ENCODE results near the gene GLRA2. TPM values are rescaled to one million over a fixed set of nuclear protein-coding genes. Genes with fewer than 3 reads are reported as not detected.
"Not testable (repeated sequence)": the region's sequence is repeated elsewhere in the genome, so short reads cannot be mapped to it uniquely, and the experiment has no call there.

The GLRA2 gene
- total and polyA plus RNA-seq, 7 experiments from 2014 or later: not detected

- ATAC-seq (no peak), DNase-seq (no peak)
- H3K4me1 Mint-ChIP-seq: peaks cover 0 to 9% (median 0%) of the 10 kb centered on the region in 7 donors
- Histone ChIP-seq H3K4me1 (ENCODE audit: control insufficient read depth in 2 of 2, insufficient read depth in 2 of 2, low read length in 2 of 2) (no peaks in the 10 kb centered on the region), H3K4me3 (ENCODE audit: low read length) (no peak overlapping the region), H3K9me3 (ENCODE audit: control insufficient read depth in 2 of 3, low read length in 3 of 3) (no peaks in the 10 kb centered on the region), H3K27me3 (ENCODE audit: control insufficient read depth in 2 of 2, insufficient read depth in 2 of 2, low read length in 2 of 2) (no peaks in the 10 kb centered on the region), H3K36me3 (ENCODE audit: control insufficient read depth in 2 of 3, insufficient read depth in 3 of 3, low read length in 3 of 3) (no peaks in the 10 kb centered on the region), H3K27ac (ENCODE audit: low read depth, low read length) (no peak overlapping the region)
- POLR2A ChIA-PET: no interaction called here
- H3K27ac Mint-ChIP-seq: no peak overlapping the region
- H3K4me3 Mint-ChIP-seq: no peak overlapping the region
- H3K9me3 Mint-ChIP-seq: peaks cover 0 to 2% (median 0%) of the 10 kb centered on the region in 11 donors
- no peaks in the 10 kb centered on the region for H3K36me3 Mint-ChIP-seq
- intact Hi-C loops (cut with micrococcal nuclease): no loop called here
- CTCF ChIA-PET: no interaction called here
- H3K27me3 Mint-ChIP-seq: no peaks in the 10 kb centered on the region
Measured at GRCh38 chrX:14670819-14671218, 141.5 kb downstream of the GLRA2 start.

DNA sequence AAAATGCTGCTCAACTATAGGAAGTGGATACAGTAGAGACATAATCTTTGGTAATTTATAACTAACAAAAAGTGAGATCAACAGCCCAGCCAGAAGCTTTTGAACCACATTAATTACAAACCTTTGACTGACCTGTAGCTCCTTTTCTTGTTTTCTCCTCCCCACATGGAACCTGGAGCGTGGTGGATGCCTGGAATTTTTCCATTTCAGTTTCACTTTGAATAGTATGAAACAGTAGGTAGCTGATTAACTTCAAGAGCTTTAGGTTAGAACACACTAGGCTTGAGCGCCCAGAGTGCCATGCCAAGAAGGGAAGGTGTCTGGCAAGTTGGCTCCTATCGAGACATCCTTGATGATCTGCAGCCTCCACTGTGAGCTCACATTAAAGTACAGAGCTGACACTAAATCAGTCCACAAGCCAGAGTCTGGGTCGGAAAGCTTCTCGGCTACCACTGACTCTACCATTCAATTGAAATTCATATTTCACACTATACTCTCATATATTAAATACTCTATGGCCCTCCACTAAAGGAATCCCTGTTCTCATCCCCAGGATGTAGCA lies 143.4 kb downstream of the GLRA2 start:
- Mint-ChIP-seq H3K27ac (no peak overlapping the region), H3K4me1 (peaks cover 0 to 9% (median 0%) of the 10 kb centered on the region in 7 donors), H3K4me3 (no peak overlapping the region), H3K36me3 (no peaks in the 10 kb centered on the region), H3K27me3 (no peaks in the 10 kb centered on the region), H3K9me3 (peaks cover 0 to 2% (median 0%) of the 10 kb centered on the region in 11 donors)
- ChIA-PET CTCF (no interaction called here), POLR2A (no interaction called here)
- ATAC-seq: no peak
- H3K4me3 ChIP-seq (ENCODE audit: low read length): no peak overlapping the region
- intact Hi-C loops (cut with micrococcal nuclease): no loop called here
- DNase-seq: no peak
- H3K36me3 ChIP-seq (ENCODE audit: control insufficient read depth in 2 of 3, insufficient read depth in 3 of 3, low read length in 3 of 3): no peaks in the 10 kb centered on the region
- no peaks in the 10 kb centered on the region for H3K4me1 ChIP-seq (ENCODE audit: control insufficient read depth in 2 of 2, insufficient read depth in 2 of 2, low read length in 2 of 2)
- H3K9me3 ChIP-seq (ENCODE audit: control insufficient read depth in 2 of 3, low read length in 3 of 3): no peaks in the 10 kb centered on the region
- H3K27ac ChIP-seq (ENCODE audit: low read depth, low read length): no peak overlapping the region
- H3K27me3 ChIP-seq (ENCODE audit: control insufficient read depth in 2 of 2, insufficient read depth in 2 of 2, low read length in 2 of 2): no peaks in the 10 kb centered on the region

DNA sequence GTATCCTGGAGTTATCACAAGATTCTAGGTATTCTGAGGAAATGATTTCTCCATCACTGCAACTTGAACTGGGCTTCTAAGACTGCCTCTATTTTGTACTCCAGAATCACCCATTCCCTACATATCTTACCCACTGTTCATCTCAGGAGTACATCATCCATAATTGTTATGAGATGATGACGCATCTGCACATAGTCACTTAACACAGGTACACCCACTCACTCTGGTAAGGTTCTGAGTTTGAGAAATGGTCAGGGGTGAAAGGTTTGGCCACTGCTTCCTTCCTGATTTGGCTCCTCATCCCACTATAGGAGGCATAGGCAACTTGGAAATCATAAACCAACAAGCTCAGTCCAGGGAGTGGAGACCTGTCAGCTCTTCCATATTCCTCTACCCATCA lies 143.9 kb downstream of the GLRA2 start:
- DNase-seq: no peak
- CTCF ChIA-PET: no interaction called here
- H3K27ac ChIP-seq (ENCODE audit: low read depth, low read length): no peak overlapping the region
- no peak for ATAC-seq
- H3K27me3 Mint-ChIP-seq: no peaks in the 10 kb centered on the region
- no peak overlapping the region for H3K27ac Mint-ChIP-seq
- no peaks in the 10 kb centered on the region for H3K4me1 ChIP-seq (ENCODE audit: control insufficient read depth in 2 of 2, insufficient read depth in 2 of 2, low read length in 2 of 2)
- H3K9me3 Mint-ChIP-seq: peaks cover 0 to 2% (median 0%) of the 10 kb centered on the region in 11 donors
- no peaks in the 10 kb centered on the region for H3K9me3 ChIP-seq (ENCODE audit: control insufficient read depth in 2 of 3, low read length in 3 of 3)
- H3K36me3 ChIP-seq (ENCODE audit: control insufficient read depth in 2 of 3, insufficient read depth in 3 of 3, low read length in 3 of 3): no peaks in the 10 kb centered on the region
- H3K36me3 Mint-ChIP-seq: no peaks in the 10 kb centered on the region
- no peak overlapping the region for H3K4me3 Mint-ChIP-seq
- H3K4me3 ChIP-seq (ENCODE audit: low read length): no peak overlapping the region
- H3K4me1 Mint-ChIP-seq: peaks cover 0 to 9% (median 0%) of the 10 kb centered on the region in 7 donors
- POLR2A ChIA-PET: no interaction called here
- intact Hi-C loops (cut with micrococcal nuclease): no loop called here
- no peaks in the 10 kb centered on the region for H3K27me3 ChIP-seq (ENCODE audit: control insufficient read depth in 2 of 2, insufficient read depth in 2 of 2, low read length in 2 of 2)

- no peak for DNase-seq
- Histone ChIP-seq H3K27ac (ENCODE audit: low read depth, low read length) (no peak overlapping the region), H3K4me3 (ENCODE audit: low read length) (no peak overlapping the region), H3K27me3 (ENCODE audit: control insufficient read depth in 2 of 2, insufficient read depth in 2 of 2, low read length in 2 of 2) (no peaks in the 10 kb centered on the region), H3K4me1 (ENCODE audit: control insufficient read depth in 2 of 2, insufficient read depth in 2 of 2, low read length in 2 of 2) (no peaks in the 10 kb centered on the region), H3K9me3 (ENCODE audit: control insufficient read depth in 2 of 3, low read length in 3 of 3) (no peaks in the 10 kb centered on the region), H3K36me3 (ENCODE audit: control insufficient read depth in 2 of 3, insufficient read depth in 3 of 3, low read length in 3 of 3) (no peaks in the 10 kb centered on the region)
- CTCF ChIA-PET: no interaction called here
- Mint-ChIP-seq H3K4me3 (no peak overlapping the region), H3K9me3 (no peaks in the 10 kb centered on the region), H3K4me1 (peaks cover 0 to 9% (median 0%) of the 10 kb centered on the region in 7 donors), H3K27me3 (no peaks in the 10 kb centered on the region), H3K36me3 (no peaks in the 10 kb centered on the region), H3K27ac (no peak overlapping the region)
- POLR2A ChIA-PET: no interaction called here
- no peak for ATAC-seq
- intact Hi-C loops (cut with micrococcal nuclease): no loop called here
Measured at GRCh38 chrX:14673764-14674163, 144.4 kb downstream of the GLRA2 start.

GRCh38 chrX:14675500-14675899 lies 146.2 kb downstream of the GLRA2 start:
- Mint-ChIP-seq H3K4me1 (peaks cover 0 to 9% (median 0%) of the 10 kb centered on the region in 7 donors), H3K36me3 (no peaks in the 10 kb centered on the region), H3K27me3 (peaks cover 0 to under 1% (median 0%) of the 10 kb centered on the region in 5 donors), H3K9me3 (peaks cover 0 to 3% (median 0%) of the 10 kb centered on the region in 11 donors), H3K27ac (no peak overlapping the region), H3K4me3 (no peak overlapping the region)
- ChIA-PET POLR2A (no interaction called here), CTCF (no interaction called here)
- no peak overlapping the region for H3K4me3 ChIP-seq (ENCODE audit: low read length)
- no peaks in the 10 kb centered on the region for H3K4me1 ChIP-seq (ENCODE audit: control insufficient read depth in 2 of 2, insufficient read depth in 2 of 2, low read length in 2 of 2)
- no peaks in the 10 kb centered on the region for H3K9me3 ChIP-seq (ENCODE audit: control insufficient read depth in 2 of 3, low read length in 3 of 3)
- intact Hi-C loops (cut with micrococcal nuclease): no loop called here
- DNase-seq (no peak), ATAC-seq (no peak)
- H3K27me3 ChIP-seq (ENCODE audit: control insufficient read depth in 2 of 2, insufficient read depth in 2 of 2, low read length in 2 of 2): no peaks in the 10 kb centered on the region
- no peak overlapping the region for H3K27ac ChIP-seq (ENCODE audit: low read depth, low read length)
- H3K36me3 ChIP-seq (ENCODE audit: control insufficient read depth in 2 of 3, insufficient read depth in 3 of 3, low read length in 3 of 3): no peaks in the 10 kb centered on the region

GRCh38 chrX:14676431-14676830 lies 147.1 kb downstream of the GLRA2 start:
- H3K27me3 ChIP-seq (ENCODE audit: control insufficient read depth in 2 of 2, insufficient read depth in 2 of 2, low read length in 2 of 2): no peaks in the 10 kb centered on the region
- Mint-ChIP-seq H3K4me3 (no peak overlapping the region), H3K27me3 (peaks cover 0 to 2% (median 0%) of the 10 kb centered on the region in 5 donors), H3K36me3 (no peaks in the 10 kb centered on the region), H3K4me1 (peaks cover 0 to 9% (median 0%) of the 10 kb centered on the region in 7 donors), H3K27ac (no peak overlapping the region), H3K9me3 (peaks cover 0 to 3% (median 0%) of the 10 kb centered on the region in 11 donors)
- intact Hi-C loops (cut with micrococcal nuclease): no loop called here
- ChIA-PET CTCF (no interaction called here), POLR2A (no interaction called here)
- no peaks in the 10 kb centered on the region for H3K36me3 ChIP-seq (ENCODE audit: control insufficient read depth in 2 of 3, insufficient read depth in 3 of 3, low read length in 3 of 3)
- no peak for DNase-seq
- H3K4me1 ChIP-seq (ENCODE audit: control insufficient read depth in 2 of 2, insufficient read depth in 2 of 2, low read length in 2 of 2): no peaks in the 10 kb centered on the region
- ATAC-seq: no peak
- H3K27ac ChIP-seq (ENCODE audit: low read depth, low read length): no peak overlapping the region
- no peaks in the 10 kb centered on the region for H3K9me3 ChIP-seq (ENCODE audit: control insufficient read depth in 2 of 3, low read length in 3 of 3)
- no peak overlapping the region for H3K4me3 ChIP-seq (ENCODE audit: low read length)

DNA sequence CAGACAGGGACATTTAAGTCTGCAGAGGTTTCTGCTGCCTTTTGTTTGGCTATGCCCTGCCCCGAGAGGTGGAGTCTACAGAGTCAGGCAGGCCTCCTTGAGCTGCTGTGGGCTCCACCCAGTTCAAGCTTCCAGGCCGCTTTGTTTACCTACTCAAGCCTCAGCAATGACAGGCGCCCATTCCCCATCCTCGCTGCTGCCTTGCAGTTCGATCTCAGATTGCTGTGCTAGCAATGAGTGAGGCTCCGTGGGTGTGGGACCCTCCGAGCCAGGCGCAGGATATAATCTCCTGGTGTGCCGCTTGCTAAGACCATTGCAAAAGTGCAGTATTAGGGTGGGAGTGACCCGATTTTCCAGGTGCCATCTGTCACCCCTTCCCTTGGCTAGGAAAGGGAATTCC lies 159.0 kb downstream of the GLRA2 start:
- DNase-seq; intact Hi-C loops (cut with micrococcal nuclease); H3K9me3 ChIP-seq (ENCODE audit: control insufficient read depth in 2 of 3, low read length in 3 of 3); H3K36me3 Mint-ChIP-seq; H3K9me3 Mint-ChIP-seq; CTCF ChIA-PET; H3K27me3 ChIP-seq (ENCODE audit: control insufficient read depth in 2 of 2, insufficient read depth in 2 of 2, low read length in 2 of 2); H3K27ac ChIP-seq (ENCODE audit: low read depth, low read length); H3K4me1 Mint-ChIP-seq; H3K27me3 Mint-ChIP-seq; POLR2A ChIA-PET; H3K36me3 ChIP-seq (ENCODE audit: control insufficient read depth in 2 of 3, insufficient read depth in 3 of 3, low read length in 3 of 3); H3K4me3 Mint-ChIP-seq; H3K27ac Mint-ChIP-seq; H3K4me1 ChIP-seq (ENCODE audit: control insufficient read depth in 2 of 2, insufficient read depth in 2 of 2, low read length in 2 of 2); ATAC-seq; H3K4me3 ChIP-seq (ENCODE audit: low read length): not testable (repeated sequence)
